Measurements from ENCODE around the gene GPX3.

DNA sequence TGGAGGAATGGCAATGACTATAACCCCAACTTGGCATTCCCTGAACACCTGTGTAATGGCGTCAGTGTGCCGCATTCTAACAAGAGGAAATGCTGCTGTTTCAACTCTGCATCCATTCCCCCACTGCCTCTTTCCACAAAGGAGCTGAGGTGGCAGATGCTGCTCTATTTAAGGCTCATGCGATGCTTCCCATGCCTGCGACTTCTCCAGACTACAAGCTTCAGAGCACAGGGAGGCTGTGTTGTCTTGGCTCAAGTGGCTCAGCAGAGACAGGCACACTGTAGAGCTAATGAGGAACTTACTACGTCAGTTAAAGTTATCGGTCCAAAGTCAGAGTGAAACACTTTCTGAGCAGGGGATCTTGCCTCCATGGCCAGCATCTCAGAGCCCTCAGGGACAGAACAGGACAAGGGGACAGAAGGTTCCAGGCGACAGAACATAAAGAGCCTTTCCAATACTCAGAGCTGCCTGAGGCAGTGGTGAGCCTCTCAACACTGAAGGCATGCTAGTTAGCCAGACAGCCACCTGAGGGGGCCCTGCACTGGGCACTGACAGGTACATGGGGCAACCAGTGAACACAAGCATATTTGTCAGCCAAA lies 38.6 kb downstream of the GPX3 start:
- TF ChIP-seq, protein P1, sequence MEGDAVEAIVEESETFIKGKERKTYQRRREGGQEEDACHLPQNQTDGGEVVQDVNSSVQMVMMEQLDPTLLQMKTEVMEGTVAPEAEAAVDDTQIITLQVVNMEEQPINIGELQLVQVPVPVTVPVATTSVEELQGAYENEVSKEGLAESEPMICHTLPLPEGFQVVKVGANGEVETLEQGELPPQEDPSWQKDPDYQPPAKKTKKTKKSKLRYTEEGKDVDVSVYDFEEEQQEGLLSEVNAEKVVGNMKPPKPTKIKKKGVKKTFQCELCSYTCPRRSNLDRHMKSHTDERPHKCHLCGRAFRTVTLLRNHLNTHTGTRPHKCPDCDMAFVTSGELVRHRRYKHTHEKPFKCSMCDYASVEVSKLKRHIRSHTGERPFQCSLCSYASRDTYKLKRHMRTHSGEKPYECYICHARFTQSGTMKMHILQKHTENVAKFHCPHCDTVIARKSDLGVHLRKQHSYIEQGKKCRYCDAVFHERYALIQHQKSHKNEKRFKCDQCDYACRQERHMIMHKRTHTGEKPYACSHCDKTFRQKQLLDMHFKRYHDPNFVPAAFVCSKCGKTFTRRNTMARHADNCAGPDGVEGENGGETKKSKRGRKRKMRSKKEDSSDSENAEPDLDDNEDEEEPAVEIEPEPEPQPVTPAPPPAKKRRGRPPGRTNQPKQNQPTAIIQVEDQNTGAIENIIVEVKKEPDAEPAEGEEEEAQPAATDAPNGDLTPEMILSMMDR (IDR thresholded peaks at IDR 0.05), result peak in 3 of 4 donors; percentile 31 to 51 (median 32)
- TF ChIP-seq POLR2A (IDR thresholded peaks at IDR 0.05), result no peak
